GM21360 (cell line): ENCODE results near the gene NSMF.

Experiments
- ATAC-seq: cut with Tn5 transposase; IDR thresholded peaks from one replicate; pipeline ENCODE4 v1.9.1; 2021; ENCODE audit warnings: mild to moderate bottlenecking, moderate library complexity; ENCODE audit not compliant: unreplicated experiment

NSMF gene

DNA sequence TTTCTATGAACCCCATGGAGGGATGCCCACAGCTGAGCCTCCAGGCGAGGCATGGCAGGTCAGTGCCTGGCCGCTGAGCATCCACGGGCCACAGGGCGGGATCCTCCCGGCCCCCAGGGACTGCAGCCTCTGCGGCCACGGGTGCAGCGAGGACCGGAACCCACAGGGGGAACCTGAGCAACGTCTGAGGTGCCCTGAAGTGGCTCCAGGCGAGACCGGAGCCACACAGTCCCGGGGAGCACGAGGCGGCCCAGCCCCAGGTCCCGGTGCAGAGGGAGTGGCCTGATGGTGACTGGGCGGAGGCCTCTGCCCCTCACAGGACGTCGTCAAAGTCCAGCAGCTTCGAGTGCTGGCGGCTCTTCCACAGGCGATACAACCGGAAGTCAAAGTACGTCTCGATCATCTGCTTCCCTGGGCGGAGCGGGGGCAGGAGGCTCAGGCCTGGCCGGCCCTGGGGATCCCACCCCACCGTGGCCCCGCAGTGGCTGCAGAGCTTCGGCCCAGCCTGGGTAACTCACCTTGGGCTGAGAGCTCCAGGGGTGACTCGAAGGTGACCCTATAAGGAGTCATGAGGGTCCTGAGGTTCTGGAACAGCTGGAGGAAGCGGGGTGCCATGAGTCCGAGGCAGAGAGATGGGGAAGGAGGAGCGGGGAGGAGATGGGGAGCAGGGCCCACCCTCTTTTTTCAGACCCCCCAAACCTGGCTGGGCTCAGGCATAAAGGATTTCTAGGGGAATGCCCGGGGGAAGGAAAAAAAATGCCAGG lies 9.9 kb downstream of the NSMF start:
- no peak for ATAC-seq

DNA sequence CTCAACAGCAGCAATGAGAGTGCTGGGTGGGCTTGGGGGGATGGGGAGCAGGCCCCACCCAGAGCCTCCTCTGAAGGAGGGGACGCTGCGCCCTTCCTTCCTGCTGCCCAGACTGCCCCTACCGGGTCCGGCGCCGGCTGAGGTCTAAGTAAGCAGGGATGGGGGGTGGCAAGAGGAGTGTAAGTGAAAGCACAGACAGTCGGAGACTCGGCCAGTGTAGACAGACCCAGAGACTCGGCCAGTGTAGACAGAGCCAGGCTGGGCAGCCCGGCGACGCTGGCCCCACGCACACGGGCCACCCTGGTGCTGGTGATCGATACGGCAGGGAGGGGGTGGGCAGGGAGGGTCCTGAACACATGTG lies 10.6 kb downstream of the NSMF start:
- ATAC-seq: no peak

DNA sequence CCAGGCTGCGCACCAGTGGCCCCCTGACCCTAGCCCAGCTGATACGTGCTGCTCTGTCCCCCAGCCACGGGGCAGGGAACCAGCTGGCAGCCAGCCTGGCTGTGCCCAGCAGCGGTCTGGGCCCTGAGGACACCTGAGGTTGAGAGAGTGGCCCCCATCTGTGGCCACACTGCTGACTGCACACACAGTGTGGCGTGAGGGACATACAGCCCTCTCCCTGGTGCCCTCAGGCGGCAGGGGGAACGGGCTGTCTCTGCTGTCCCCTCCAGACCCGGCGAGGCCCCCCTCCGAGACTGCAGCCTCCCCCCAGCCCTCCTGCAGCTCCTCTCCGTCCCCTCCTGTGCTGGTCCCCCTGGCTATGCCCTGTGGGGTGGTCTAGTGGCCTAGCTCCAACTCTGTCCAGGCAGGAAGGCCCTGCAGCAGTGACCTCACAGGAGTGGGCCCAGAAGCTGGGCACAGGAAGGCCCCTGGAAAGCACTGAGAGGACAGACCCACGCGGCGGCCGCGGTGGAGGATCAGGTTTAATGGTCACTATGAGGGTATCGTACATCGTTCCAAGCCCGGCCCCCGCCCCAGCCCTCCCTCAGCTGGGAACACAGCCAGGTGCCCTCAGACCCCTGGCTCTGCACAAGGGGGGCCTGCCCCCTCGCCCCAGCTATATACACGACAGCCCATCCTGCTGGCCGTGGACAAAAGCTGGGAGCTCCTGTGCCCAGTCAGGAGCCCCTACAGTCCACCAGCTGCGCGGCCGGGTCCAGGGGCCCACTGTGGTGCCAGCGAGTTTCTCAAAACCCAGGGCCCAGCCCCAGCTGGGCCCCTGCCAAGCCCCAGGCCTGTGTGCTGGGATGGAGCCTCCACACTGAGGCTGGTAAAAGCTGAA lies 11.2 kb downstream of the NSMF start:
- no peak for ATAC-seq

DNA sequence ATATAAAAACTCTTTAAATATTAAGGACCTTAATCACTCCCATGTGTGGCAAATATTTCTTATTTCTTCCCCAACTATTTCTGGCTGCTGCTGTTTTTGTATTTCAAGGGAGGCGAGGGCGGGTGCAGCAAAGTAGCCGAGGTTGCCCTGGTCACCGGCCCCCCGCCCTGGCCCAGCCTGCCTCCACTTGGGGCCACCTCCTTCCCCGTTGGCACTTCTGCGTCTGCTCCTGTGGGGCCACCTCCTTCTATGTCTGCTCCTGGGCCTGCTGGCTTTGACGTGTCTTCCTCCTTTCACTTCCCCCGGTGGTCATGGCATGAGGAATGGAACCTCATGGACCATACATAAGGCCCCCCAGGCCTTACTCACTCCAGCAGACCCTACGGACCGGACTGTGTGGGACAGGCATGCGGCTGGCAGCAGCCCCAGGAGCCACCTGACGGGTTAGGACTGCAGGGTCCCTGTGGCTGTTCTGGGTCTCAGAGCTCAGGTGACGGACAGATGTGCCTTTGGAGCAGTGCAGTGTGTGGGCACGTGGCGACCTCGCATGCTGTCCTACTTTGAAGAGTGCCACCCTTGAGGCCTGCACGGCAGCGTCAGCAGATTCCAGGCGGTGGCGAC lies 12.2 kb downstream of the NSMF start:
- ATAC-seq: no peak

DNA sequence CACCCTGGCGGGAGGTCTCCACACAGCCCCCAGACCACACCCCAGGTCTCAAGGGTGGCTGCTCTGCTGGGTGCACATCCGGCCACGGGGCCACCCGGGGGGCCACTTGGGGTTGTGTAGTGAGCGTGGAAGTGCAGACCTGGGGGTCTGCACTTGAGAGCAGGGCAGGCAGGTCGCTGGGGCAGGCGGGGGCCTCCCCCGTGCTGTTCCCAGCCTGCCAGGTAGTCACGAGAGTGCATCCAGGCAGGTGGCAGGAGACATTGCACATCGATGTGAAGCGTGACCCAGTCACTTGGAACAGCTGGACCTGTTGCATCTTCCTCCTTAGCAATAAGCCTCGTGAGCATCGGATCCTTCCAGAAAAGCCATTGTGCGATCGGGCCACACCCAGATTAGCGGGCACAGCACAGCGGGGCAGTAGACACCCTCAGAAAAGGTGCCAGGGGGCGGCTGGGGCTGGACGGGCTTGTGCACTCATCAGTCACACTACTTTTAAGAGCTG lies 13.2 kb downstream of the NSMF start:
- ATAC-seq: no peak

DNA sequence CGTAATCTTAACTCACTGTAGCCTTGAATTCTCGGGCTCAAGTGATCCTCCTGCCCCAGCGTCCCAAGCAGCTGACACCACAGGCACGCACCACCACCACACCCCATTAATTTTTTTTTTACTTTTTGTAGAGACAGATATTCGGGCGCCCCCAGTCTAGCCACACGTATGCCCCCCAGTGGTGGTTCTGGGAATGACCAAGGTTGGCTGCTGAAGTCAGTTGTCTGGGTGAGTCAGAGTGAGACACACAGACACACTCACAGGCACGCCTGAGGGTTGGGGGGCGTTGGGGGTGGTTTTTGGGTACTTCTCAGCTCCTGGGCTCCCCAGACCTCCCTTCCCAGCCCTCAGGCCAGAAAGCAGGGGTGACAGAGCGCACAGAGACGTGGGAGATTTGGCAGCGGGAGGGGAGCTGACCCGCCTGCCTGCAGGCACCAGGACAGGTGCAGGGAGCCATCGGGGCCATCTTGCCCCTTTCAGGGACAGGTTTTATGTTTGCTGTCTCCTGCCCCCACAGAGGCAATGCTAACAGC lies 13.8 kb downstream of the NSMF start:
- no peak for ATAC-seq

DNA sequence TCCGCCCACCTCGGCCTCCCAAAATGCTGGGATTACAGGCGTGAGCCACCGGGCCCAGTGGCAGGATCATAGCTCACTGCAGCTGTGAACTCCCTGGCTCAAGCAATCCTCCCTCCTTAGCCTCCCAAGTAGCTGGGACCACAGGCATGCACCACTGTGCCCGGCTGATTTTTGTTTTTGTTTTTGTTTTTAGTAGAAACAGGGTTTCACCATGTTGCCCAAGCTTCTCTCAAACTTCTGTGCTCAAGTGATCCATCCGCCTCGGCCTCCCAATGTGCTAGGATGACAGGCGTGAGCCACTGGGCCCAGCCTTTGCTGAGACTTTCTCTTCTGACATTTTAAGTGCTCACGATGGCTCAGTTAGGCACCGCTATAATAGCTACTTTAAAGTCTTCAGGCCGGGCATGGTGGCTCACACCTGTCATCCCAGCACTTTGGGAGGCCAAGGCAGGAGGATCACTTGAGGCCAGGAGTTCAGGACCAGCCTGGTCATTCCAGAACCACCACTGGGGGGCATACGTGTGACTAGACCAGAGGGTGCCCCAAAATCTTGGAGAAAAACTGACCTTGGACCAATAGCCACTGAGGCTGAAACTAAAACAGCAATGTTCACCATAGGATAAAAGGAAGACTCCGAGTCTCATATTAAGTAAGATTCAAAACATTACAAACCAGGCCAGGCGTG lies 14.9 kb downstream of the NSMF start:
- no peak for ATAC-seq

DNA sequence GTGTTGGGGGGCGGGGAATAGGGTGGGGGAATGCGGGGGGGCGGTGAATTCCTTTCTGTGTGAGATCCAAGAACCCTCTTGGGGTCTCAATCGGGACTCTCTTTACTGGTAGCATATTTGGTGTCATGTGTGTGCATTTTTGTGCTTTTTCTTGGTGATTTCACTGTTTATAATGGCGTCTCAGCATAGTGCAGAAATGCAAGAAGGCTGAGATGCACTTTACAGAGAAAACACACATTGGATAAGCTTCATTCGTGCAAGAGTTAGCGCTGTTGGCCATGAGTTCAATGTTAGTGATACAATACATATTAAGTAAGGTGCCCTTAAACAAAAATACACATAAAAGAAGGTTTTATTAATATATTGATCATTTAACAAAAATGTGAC lies 17.2 kb downstream of the NSMF start:
- no peak for ATAC-seq

DNA sequence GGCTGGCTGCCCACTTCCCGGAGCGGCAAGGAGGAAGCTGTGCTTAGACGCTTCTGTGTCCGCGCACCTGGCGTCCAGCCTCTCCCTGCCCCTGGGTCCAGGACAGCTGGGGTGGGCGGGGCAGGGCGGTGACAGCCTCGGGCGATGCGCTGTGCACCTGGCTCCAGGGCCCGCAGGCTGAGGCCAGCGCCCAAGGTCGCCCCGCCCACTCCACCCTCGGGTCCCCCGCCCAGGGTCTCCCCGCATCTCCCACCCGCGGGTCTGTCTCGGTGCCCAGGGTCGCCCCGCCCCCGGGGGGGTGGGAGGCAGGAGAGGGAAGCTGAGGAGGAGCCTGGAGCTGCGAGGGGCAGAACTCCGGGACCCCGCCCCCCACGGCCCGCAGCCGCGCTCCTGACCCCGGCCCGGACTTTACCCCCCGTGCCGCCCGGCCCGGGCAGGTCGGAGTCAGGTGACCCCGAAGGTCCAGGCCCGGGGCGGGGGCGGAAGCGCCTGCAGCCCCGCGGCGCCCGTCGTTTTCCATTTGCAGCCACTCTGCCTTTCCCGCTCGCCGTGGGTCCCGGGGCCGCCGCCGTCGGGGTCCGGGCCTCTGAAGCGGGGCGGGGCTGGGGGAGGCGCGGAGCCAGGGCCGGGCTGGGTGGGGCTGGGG lies 17.7 kb downstream of the NSMF start, which contains the start of gene ENTPD8:
Gene ENTPD8 (minus strand): TSS at position 69 of the 646 bp plus-strand sequence. CDS start 3,072 bp downstream, outside the sequence.
- no peak for ATAC-seq

DNA sequence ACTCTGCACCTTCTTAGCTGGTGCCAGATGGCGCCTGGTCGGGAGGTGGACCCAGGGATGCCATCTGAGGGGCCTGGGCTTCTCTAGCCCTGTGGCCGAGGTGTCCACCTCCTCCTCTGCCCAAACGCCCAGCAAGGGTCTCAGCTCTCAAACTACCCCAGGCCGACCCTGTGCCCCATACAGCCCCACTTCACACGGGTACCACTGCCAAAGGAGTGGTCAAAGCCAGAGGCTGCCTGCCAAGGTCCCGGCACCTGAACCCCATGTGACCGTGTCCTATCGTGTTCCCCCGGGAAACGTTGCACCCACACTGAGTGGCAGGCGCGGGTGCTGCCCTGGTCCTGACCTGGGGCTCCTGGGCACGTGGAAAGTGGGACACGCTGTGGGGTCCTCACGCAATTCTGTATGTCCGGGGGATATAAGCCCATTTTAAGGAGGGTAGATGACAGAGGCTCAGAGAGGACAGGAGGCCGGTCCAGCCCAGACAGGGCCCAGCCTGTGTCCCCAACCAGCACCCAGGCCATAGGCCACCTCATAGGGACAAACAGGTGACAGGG lies 19.9 kb downstream of the NSMF start:
- no peak for ATAC-seq

DNA sequence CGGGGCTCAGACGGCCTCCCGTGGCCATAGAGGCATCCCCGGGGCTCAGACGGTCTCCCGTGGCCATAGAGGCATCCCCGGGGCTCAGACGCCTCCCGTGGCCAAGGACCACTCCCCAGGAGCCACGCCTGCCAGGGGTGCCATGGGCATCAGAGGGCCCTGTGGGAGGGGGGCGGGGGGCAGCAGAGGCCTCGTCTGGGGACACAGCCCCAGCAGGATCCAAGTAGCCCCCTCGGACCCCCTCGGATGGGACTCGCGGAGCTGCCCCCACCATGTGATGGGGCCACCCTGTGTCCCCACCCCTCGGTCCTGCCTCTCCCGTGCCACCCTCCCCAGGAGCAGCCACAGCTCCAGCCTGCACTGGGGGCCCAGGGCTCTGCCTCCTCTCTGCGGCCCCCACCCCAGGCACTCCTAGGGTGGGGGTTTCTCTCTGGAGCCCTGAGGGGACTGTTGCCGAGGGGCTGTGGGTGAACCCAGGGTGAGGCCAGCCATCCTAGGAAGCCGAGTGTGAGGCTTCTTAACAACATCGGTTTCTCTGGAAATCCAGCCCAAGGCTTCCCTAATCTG lies 20.5 kb downstream of the NSMF start:
- ATAC-seq: no peak

DNA sequence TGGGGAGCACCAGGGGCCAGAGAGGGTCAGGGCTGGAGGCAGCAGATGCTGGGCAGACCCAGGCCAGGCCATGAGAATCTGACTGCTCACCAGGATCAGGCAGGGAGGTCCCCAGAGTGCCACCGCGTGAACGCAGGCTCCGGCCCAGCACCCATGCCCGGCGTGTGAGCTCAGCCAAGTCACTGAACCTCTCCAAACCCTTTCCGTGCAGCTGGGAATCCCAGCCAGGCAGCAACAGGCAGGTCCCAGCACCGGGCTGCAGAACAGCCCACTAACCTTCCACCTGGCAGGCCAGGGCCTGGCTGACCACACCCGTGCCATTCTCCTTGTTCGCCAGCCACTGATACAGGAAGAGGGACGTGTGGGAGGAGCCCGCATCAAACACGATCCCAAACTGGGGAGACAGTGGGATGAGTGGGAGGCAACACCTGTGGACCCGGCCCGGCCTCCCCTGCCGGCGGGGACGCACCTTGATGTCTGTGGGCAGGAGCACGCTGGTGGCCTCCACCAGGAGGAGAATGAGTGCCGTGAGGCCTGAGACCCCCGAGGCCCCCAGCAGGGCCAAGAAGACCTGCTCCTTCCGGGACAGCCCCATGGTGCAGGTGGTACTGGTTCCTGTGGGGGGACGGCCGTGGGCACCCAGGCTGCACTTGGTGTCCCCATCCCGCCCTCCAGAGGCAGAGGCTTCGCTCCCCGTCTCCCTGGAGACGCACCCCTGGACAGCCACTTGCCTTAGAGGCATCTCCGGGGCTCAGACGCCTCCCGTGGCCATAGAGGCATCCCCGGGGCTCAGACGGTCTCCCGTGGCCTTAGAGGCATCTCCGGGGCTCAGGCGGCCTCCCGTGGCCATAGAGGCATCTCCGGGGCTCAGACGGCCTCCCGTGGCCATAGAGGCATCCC lies 21.2 kb downstream of the NSMF start:
- no peak for ATAC-seq

DNA sequence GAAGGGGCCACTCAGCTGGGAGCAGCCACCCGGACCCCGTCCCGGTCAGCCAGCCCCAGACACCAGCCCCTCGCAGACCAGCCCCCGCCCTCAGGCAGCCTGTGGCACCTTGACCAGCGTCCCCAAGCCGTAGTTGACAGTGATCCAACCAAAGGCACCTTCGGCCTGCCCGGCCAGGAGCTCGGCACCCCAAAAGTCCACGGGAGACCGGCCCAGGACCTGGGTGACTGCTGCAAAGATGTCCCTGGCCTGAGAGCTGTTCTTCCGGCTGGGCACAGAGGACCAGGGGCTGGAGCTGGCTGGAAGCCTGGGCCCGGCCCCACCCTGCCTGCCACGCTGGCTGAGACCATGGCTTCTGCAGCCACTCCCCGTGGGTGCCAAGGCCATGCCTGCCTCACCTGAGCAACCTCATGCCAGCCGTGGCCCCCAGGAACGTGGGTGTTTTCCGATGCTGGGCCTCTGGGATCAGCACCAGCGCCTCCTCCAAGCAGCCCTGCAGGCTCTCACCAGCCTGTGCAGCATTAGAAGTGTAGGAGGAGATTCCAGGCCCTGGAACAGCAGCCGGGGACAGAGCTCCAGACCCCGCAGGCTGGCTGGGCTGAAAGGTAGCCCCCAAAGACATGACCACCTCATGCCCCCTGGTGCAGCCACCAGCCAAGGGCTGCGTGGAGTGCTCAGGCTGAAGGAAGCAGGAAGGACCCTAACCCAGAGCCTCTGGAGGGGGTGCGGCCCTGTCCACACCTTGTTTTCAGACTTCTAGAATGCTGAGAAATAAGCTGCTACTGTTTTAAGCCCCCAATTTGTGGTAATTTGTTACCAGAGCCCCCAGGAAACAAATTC lies 22.2 kb downstream of the NSMF start:
- no peak for ATAC-seq

DNA sequence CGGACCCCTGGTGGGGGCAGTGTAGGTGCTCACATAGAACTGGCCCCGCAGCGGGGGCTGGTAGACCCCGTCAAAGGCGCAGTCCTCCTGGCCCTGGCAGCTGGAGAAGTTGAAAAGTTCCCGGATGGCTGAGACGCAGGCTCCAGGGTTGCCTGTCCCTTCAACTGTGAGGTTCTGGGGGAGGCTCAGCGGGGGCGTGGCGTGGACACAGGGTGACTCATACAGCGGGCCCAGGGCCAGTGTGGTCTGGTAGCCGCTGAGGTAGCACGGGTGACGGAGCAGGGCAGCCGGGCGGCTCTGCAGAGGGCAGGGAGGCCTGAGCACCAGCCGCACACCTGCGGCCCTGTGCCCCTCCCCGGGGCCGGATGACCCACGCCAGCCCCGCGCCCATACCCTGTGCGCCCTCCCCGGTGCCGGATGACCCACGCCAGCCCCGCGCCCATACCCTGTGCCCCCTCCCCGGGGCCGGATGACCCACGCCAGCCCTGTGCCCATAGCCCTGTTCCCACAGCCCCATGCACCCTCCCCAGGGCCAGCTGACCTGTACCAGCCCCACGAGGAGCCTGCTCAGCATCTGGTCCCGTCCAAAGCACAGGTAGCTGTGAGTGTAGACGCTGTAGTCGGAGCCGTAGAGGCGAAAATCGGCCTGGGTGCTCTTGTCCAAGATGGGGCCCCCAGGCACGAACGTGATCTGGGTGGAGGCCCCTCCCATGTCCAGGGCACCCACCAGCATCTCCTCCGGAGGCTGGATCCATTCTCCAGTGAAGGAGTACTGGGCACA lies 23.0 kb downstream of the NSMF start:
- no peak for ATAC-seq

DNA sequence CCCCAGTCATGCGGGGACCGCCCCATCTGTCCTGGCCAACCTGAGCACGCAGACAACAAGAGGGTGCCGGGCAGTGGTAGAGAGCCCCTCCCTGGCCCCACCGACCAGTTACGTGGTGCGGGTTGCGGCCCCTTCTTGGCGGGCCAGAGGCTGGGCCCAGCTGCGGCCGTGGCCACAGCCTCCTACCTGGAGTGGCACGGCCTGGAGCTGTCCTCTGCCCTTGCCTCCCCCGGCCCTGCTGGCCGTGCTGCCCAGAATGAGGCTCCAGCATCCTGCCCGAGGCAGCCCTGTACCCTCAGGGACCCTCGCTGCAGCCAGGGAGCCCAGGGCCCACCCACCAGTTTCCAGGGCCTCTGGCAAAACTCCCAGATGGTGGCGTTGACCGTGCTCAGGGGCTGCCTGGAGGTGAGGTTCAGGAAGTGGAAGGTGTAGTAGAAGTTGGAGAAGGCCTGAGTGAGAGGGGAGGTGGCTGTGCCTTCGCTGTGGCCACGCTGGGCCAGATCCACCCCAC lies 23.7 kb downstream of the NSMF start:
- ATAC-seq: no peak

DNA sequence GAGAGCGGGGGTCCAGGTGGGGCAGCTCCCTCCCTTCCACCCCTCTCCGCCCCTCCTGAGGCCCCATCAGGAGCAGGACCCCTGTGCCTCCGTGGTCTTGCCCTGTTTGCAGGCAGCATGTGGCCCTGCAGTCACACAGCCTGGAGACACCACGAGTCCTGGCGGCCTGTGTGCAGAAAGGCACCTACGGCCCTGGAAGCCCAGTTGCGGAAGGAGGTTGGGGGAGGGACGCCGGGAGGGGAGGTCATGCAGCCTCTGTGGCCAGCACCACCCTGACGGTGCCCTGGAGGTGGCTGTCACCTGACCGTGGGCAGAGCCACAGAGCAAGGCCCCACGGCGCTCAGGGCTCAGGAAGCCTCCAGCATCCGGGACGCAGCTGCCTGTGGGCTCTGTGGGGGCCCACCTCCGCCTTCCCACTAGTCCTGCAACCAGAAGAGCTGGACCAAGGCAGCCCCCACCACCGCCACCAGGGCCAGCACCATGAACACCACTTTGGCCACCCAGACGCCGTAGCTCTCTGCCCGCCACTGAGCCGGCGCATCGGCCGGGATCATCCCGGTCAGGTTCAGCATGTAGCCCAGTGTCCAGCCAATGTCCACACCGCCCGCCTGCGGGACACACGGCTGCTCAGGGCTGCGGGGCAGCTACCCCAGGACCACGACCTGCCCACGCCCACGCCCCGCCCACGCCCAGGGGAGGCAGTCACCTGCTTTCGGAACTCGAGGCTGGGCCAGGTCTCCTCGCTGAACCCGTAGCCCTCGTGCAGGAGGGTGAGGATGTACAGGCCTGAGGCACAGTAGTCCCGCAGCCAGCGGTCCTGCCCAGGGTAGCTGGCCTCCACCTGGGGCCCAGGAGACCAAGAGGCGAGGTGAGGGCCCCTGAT lies 24.4 kb downstream of the NSMF start:
- ATAC-seq: no peak
